Measurements from ENCODE around the gene WDPCP. TPM values are rescaled to one million over a fixed set of nuclear protein-coding genes. Genes with fewer than 3 reads are reported as not detected.
"Not testable (repeated sequence)": the region's sequence is repeated elsewhere in the genome, so short reads cannot be mapped to it uniquely, and the experiment has no call there.

Gene WDPCP
- total RNA-seq, 1 donor from 2014 or later: 5.3 TPM

DNA sequence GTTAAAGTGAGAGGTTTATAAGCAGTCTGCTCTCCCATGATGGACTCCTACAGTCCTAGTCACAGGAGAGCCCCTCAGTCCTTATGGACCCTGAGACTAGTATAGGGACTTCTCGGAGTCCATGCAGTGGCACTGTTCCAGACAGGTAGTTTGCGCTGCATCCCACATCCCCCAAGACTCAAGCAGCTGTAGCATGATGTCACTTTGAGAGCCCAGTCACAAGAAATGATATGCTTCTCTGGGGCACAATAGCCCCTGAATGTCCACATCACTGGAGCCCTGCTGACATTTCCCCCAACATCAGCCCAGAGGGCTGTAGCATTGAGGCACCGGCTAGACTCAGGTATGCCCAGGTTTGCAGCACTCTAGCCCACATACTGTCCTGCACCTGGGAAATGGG, 317.6 kb downstream of the WDPCP start:
- intact Hi-C loops (cut with micrococcal nuclease): no loop called here

DNA sequence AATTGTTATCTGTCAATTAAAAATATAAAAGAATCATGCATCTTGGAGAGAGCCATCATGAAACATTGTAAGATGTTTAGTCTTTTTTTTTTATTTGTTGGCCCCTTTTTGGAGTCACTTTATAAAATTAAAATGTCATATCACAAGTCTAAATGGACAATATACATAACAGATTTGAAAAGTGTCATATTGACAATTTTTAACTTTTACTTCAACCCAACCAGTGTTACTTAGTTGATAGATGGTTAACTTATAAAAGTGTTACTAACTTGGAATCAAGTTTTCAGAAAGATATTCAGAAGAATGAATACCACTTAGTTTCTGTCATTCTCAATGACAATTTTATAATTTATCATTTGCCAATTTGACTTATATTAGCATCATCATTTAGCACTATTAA, 319.3 kb downstream of the WDPCP start:
- intact Hi-C loops (cut with micrococcal nuclease): no loop called here

DNA sequence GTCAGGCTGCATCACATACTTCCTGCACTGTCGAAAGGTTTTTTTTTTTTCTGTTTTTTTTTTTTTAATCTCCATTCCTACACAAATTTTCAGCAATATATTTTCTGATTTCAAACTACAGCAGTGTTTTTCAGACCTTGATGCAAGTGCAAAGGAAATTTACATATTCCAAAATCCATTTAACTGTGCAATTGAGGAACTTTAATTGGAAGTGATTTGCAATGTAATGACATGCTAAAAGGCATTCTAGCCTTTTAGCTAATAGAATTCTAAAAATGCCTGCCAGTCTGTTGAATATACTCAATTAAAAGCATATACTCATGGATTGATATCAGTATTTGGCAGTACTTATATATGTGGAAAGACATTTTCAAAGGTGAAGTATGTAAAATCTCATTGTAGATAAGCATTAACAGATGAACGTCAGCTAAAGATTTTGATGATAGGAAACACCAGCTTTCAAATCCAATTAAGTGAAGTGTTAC, 327.1 kb downstream of the WDPCP start:
- intact Hi-C loops (cut with micrococcal nuclease): no loop called here

DNA sequence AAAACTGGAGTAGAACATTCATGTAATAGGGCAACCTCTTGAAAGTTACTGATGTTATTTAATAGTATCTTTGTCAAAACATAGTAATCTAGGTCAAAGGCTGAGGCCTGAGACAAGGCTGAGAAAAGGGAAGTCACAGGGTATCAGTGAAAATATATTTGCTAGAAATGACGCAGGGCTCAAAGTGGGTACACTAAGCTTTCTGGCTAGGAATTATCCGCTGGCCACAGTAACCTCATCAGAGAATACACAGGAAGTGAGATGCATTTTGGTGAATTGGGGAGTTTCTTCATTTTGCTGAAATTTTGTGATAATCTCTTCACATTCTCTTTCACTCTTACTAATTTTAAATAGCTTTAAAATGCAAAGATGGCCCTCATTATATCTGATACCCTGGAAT, 330.8 kb downstream of the WDPCP start:
- intact Hi-C loops (cut with micrococcal nuclease): no loop called here

DNA sequence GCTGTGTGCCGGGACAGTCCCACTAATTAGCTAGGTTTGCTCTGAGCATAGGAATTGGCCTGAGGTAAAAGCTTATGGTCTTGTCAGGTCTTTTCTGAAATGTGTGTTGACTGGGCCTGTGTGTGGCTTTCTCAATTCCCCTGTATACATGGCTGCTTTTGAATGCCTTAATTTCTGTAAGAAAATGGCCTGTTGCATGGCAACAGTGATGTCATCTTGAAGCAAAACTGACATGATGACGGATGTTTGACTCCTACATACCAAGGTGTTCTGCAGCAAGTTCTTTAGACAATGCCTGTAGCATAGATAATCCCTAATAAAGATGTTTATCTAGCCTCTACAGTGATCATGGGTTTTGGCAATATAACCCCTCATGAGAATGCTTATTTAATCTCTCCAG, 339.1 kb downstream of the WDPCP start:
- intact Hi-C loops (cut with micrococcal nuclease): no loop called here

DNA sequence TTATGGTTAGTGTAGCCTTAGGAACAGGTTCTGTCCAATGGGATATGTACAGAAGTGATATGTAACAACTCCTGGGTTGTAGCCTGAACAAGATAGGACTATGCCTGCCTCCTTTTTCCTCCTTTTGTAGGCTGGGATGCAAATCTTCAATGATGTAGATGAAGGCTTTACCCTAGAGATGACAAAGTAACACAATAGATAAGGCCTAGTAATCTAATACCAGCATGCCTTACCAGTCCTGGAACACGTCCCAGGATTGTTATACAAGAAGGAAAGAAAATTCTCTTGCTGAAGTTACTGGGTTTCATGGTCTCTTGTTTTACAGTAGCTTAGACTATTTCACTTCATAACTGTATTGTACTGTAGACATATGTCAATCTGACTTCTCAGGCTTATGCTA, 345.5 kb downstream of the WDPCP start:
- intact Hi-C loops (cut with micrococcal nuclease): no loop called here

DNA sequence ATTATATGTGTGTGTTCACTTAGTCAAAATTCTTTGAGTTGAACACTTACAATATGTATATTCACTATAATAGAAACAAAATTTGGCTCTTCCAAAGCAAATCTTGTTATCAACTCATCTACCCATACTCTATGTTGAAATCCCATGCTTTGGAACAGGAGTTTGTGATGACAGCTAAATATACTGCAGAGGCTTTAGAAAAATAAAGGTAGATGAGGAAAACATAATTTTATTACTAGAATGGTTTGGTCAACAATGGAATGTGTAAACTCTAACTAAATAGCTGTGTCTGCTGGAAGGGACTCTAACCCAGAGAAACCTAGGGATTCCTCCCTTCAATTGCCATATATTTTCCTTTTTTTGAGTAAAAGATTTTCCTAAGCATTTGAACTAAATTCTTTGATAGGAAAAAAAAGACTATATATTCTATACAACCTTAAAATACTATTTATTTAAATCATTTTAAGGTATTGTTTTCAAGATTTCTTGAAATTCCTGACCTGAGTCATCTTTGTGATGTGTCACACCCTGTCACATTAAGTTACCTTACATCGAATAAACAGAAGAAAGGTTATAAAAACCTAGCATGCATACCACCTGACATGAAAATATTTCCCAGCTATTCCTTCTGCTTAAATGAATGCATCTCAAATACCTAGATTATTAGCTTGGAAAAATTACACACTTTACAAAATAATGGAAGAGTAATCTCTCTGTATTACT, 362.2 kb downstream of the WDPCP start:
- intact Hi-C loops (cut with micrococcal nuclease): no loop called here

DNA sequence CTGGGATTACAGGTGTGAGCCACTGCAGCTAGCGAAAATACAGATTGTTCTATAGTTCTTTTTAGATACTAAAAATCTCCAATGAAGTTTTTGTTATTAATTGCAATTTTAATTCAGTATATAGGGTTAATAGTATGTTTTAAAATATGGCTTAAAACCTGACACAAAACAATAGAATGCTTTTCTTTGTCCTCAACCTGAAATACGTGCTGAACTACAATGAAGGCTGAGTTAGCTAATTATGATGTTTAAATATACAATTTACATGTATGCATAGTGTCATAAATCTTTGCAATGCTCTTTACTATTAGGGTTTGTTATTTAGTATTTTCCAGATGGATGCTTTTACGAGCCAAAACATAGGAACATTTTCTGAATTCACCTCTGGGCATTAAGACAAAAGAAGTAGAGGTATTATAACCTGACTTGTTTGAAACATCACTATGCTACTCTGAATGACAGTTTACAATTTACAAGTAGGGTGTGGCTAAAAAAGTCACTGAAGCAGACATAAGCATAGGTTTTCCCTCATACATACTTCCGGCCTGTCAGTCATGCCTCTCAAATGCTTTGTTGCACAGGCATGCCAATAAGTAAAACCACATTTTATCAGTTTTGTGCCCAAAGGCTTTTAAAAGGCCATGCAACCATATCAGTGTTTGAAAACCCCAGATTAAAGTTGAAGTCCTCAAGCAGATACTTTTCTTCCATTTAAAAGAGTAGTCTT, 369.3 kb downstream of the WDPCP start:
- intact Hi-C loops (cut with micrococcal nuclease): no loop called here

DNA sequence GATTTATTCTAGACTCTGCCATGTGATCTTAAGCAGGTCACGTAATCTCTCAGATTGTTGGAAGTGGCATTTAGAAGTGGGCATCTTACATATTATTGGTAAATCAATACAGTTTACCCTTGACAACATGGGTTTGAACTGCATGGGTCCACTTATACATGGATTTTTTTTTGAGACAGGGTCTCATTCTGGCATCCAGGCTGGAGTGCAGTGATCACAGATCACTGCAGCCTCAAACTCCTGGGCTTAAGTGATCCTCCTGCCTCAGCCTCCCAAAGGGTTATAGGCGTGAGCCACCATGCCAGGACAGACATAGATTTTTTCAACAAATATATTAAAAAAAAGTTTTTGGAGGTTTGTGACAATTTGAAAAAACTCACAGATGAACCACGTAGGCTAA, 393.0 kb downstream of the WDPCP start:
- intact Hi-C loops (cut with micrococcal nuclease): no loop called here

DNA sequence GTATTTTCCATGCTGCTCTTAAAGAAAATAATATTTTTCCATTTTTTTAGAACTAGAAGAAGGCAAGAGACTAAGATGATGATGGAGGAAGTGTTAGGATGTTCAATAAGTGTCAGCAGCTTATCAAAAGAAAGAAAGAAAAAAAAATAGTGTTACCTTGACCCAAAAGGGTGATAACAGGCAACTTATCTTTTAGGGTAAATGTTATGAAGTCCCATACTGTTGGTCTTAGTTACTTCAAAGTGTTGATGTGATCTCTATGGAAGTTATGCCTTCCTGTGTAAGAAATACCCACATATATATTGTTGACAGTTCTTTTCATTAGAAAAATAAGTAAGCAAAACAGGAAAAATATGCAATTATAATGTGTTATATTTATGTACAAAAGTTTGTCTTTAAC, 394.1 kb downstream of the WDPCP start:
- intact Hi-C loops (cut with micrococcal nuclease): no loop called here

DNA sequence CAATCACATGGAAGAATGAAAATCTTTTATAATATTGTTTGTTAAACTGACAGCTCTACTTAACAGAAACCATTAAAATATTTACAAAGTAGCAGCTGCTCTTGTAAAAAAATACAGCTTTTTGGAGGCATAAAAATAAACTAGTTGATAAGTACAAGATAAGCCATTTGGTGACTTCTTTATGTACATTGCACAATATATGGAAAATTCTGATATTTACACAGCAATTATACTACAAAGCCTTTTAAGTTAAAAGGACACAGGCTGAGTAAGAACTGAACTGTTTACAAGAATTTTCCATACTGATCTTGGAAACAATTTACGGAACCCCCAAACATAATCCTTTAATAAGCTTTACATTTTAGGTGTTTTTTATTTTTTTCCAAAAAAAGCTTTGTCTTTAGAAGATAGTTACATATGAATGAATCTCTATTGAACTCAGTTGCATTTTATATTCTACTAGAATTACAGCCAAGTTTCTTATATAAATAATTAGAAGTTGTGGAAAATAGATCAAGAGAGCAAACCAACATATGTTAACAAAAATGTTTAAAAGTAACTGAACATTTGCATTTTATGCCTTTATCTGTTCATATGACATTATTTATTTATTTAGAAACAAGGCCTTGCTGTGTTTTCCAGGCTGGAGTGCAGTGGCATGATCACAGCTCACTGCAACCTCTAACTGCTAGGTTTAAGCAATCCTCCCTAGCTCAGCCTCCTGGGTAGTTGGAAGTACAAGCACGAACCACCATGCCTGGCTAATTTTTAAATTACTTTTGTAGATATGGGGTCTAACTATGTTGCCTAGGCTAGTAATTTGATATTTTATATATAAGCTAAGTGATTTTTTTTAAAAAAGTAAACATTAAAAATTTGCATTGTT, 395.1 kb downstream of the WDPCP start:
- intact Hi-C loops (cut with micrococcal nuclease): no loop called here

DNA sequence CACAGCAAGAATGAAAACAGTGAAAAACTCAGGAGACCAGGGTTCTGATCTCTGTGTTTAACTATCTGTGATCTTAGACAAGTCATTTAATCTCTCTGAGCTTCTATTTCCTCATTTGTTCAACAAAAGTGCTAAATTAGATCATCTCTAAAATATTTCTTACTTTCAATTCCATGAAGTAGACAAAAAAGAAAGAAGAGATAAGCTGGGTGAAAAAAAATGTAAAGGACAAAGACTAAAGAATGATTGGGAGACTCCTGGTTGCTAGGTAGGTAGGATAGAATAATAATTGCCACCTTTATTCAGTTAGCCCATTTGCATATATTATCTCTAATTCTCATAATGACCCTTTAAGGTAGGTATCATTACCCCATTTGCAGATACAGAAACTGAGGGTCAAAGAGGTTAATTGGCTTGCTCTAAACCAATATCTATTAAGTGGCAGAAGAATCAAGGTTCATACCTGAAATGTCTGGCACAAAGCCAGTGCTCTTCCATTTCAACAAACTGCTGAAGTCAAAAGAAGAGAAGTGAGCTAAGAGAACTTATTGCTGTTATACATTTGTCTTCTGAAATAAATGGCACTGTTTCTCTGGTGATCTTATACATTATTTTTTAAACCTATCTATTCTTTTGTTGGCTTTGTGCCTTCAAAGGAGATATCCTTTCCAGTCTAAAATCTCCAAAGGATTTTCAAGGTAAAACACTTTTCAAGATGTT, 395.9 kb downstream of the WDPCP start:
- intact Hi-C loops (cut with micrococcal nuclease): no loop called here

DNA sequence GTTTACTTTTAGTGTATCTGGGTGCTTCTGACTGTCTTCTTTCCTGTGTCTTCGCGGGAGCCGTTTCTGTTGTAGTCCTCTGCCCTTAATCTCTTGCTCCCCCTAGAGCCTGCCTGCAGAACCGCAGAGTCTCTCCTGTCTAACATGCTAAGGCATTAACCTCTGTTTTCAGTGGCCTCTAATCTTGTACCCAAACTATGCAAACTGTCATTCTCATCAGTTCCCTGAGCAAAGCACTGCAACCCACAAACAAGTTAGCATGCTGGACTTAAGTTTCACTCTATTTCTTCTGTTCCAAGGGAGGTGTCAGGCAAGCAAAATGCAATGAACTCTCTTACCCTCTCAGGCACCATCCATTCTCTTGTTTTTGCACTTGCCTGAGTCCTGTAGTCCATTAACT, 399.3 kb downstream of the WDPCP start:
- intact Hi-C loops (cut with micrococcal nuclease): loop anchor here (5.0 kb wide), 2 partner anchors 402 to 732 kb away; no protein-coding TSS in a partner anchor

DNA sequence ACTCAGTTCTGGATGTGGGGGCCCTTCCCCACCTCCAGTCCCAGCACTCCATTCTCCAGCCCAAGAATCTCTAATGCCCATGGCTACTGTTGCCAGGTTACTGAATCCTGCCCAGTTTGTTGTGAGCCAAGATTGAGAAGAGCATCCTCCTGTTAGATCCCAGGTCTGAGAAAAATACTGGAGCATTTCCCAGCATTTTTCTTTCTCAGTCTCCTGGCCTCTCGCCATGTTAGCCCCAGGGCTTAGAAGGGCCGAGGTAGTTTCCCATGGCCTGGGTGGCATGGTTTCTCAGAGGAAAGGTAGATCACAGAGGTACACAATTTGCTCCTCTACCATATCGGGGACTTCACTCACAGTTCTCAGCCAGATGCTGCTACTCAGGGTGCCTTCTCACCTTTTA, 401.9 kb downstream of the WDPCP start:
- intact Hi-C loops (cut with micrococcal nuclease): loop anchor here (5.0 kb wide), 2 partner anchors 399 to 729 kb away; no protein-coding TSS in a partner anchor

DNA sequence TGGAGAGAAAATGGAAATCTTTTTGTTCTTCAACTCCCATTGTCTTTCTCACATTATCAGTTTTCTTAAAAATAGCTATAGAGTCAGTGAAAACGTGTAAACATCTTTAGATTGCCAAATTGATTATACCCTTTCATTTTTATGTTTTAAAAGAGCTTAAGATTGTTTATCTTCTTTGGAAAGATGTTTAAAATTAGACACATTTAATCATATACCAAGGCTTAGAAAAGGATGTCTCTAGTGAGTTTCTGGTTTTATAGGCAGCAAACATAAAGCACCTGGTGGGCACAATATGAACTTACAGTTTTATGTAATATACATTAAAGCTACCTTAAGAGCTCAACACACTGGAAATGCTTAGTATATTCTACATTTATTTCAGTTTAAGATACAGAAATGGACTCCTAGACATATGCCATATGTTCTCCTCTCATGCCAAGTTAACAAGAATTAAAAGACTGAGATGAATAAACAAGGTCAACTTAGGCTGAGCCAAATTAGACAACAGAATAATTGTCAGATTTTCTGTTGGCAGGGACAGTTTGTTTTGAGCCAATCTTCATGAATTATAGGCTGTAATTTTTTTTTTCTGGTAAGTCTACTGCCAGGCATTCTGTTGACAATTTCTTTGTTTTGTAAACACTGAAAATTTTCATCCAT, 425.0 kb downstream of the WDPCP start:
- intact Hi-C loops (cut with micrococcal nuclease): no loop called here

DNA sequence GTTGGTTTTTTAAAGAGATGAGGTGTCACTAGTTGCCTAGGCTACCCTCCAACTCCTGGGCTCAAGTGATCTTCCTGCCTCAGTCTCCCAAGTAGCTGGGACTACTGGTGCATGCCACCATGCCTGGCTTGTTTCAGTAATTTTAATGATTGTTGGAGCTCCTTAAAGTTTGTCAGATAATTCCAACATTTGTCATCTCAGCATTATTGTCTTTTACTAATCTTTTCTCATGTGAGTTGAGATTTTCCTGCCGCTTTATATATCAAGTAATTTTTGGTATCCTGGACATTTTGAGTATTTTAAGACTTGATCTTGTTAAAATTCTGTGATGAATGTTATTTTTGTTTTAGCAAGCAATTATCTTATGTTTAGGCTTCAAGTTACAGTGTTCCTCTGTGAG, 429.0 kb downstream of the WDPCP start:
- intact Hi-C loops (cut with micrococcal nuclease): no loop called here

DNA sequence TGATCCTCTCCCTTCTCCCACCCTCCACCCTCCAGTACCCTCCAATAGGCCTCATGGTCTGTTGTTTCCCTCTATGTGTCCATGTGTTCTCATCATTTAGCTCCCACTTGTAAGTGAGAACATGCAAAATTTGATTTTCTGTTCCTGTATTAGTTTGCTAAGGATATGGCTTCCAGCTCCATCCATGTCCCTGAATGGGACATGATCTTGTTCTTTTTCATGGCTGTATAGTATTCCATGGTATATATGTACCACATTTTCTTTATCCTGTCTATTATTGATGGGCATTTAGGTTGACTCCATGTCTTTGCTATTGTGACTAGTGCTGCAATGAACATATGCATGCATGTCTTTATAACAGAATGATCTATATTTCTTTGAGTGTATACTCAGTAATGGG, 451.6 kb downstream of the WDPCP start:
- intact Hi-C loops (cut with micrococcal nuclease): not testable (repeated sequence)

DNA sequence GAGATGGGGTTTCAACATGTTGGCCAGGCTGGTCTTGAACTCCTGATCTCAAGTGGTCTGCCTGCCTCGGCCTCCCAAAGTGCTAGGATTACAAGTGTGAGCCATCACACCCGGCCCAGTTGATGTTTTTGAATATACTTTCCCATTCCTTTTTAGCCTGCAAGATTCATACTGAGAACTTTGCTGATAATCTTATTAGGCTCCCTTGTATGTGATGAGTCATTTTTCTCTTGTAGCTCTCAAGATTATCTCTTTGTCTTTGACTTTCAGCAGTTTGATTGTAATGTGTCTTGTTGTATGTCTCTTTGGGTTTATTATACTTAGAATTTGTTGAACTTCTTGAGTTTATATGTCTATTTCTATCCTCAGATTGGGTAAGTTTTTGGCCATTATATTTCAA, 456.3 kb downstream of the WDPCP start:
- intact Hi-C loops (cut with micrococcal nuclease): no loop called here

DNA sequence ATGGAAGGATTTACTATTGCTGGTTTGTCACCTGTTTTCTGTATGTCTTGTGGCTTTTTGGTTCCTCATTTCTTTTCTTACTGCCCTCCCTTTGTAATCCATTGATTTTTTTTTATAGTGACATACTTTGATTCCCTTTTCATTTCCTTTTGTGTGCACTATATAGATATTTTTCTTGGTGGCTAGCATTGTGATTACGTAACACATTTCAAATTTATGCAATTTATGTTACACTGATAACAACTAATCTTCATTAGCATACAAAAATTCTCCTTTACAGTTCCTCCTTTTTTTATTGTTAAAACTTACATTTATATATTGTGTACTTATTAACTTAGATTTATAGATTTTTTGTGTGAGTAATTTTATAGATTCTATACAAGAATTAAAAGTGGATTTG, 457.1 kb downstream of the WDPCP start:
- intact Hi-C loops (cut with micrococcal nuclease): no loop called here

DNA sequence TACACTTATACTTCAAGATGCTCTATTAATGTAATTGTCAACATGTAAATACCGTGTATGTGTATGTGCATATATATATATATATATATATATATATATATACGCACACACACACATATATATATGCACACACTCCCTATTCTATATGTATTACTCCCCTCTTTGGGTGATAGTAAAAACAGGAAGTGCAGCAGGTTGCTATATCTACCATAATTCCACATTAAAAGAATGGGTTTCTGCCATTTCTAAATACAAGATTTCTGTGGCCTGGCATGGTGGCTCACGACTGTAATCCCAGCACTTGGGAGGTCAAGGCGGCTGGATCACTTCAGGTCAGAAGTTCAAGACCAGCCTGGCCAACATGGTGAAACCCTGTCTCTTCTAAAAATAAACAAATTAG, 460.7 kb downstream of the WDPCP start:
- intact Hi-C loops (cut with micrococcal nuclease): no loop called here

DNA sequence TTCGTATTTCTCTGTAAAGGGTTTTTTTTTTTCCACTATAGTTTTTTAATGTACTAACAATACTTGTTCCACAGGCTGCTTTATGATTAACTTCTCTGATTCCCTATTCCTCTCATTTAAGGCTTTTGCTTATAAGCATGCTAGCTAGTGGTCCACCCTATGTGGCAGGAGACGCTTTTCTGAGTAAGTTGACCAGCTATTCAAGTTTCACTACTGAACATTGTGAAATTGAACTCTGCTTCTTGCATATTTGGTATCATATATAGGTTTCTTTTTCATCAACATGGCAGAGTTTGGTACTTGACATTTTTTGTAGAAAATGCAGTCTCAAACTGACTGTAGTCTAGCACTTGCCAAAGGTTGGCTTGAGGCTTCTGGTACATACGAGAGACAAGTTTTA, 463.4 kb downstream of the WDPCP start:
- intact Hi-C loops (cut with micrococcal nuclease): no loop called here
